H9 (cell line): Measurements from ENCODE around the gene UHRF1. TPM values are rescaled to one million over a fixed set of nuclear protein-coding genes. Genes with fewer than 3 reads are reported as not detected.

ENCODE experiments used
- DNase-seq: peaks from one replicate; pipeline ENCODE4 v3.0.0-alpha.2; 2017
- H2AFZ ChIP-seq: one replicate; pipeline ENCODE4 v1.6.1; 2013; ENCODE audit warnings: mild to moderate bottlenecking, low read length, control low read depth, moderate library complexity
- H2AK5ac ChIP-seq: 2 replicates; pipeline ENCODE4 v1.6.1; 2013; ENCODE audit warnings: low read length, control low read depth, mixed read lengths; ENCODE audit not compliant: insufficient read length
- H2BK120ac ChIP-seq: one replicate; pipeline ENCODE4 v1.6.1; 2013; ENCODE audit warnings: low read depth, mild to moderate bottlenecking, low read length, control low read depth, inconsistent platforms; ENCODE audit not compliant: poor library complexity, severe bottlenecking
- H2BK12ac ChIP-seq: 2 replicates; pipeline ENCODE4 v1.6.1; 2013; ENCODE audit warnings: low read length, control low read depth, mixed read lengths, low read depth; ENCODE audit not compliant: insufficient read length
- H2BK15ac ChIP-seq: 2 replicates; pipeline ENCODE4 v1.6.1; 2013; ENCODE audit warnings: low read depth, low read length, control low read depth
- H2BK20ac ChIP-seq: one replicate; pipeline ENCODE4 v1.6.1; 2013; ENCODE audit warnings: low read depth, mild to moderate bottlenecking, low read length, control low read depth, inconsistent platforms; ENCODE audit not compliant: poor library complexity, severe bottlenecking
- H2BK5ac ChIP-seq: 2 replicates; pipeline ENCODE4 v1.6.1; 2013; ENCODE audit warnings: low read length, control low read depth, mixed read lengths; ENCODE audit not compliant: insufficient read length
- H3K14ac ChIP-seq: 2 replicates; pipeline ENCODE4 v1.6.1; 2013; ENCODE audit warnings: low read length, control low read depth; ENCODE audit not compliant: insufficient read depth
- H3K18ac ChIP-seq: 2 replicates; pipeline ENCODE4 v1.6.1; 2013; ENCODE audit warnings: low read depth, mild to moderate bottlenecking, mixed read lengths, low read length, control low read depth; ENCODE audit not compliant: insufficient read length
- H3K23ac ChIP-seq: 2 replicates; pipeline ENCODE4 v1.6.1; 2013; ENCODE audit warnings: low read length, control low read depth, mixed read lengths, low read depth; ENCODE audit not compliant: insufficient read length
- H3K23me2 ChIP-seq: 2 replicates; pipeline ENCODE4 v1.6.1; 2013; ENCODE audit warnings: low read depth, mild to moderate bottlenecking, mixed read lengths, low read length, control low read depth; ENCODE audit not compliant: insufficient read length, poor library complexity, severe bottlenecking
- H3K27ac ChIP-seq: 2 replicates; pipeline ENCODE4 v1.5.1; 2013; ENCODE audit warnings: low read length, control low read depth, mixed read lengths, low read depth; ENCODE audit not compliant: insufficient read length
- H3K27me3 ChIP-seq: 2 replicates; pipeline ENCODE4 v1.6.1; 2013; ENCODE audit warnings: low read length, control low read depth, inconsistent platforms; ENCODE audit not compliant: insufficient read depth
- H3K4ac ChIP-seq: 2 replicates; pipeline ENCODE4 v1.6.1; 2013; ENCODE audit warnings: low read depth, mild to moderate bottlenecking, control low read depth, inconsistent platforms, low read length, moderate library complexity
- H3K4me1 ChIP-seq: 2 replicates; pipeline ENCODE4 v1.6.1; 2013; ENCODE audit warnings: low read length, control low read depth, inconsistent platforms; ENCODE audit not compliant: insufficient read depth
- H3K4me2 ChIP-seq: 2 replicates; pipeline ENCODE4 v1.6.1; 2013; ENCODE audit warnings: low read length, control low read depth, mixed read lengths; ENCODE audit not compliant: insufficient read length, insufficient read depth
- H3K56ac ChIP-seq: 2 replicates; pipeline ENCODE4 v1.6.1; 2013; ENCODE audit warnings: low read depth, mild to moderate bottlenecking, mixed read lengths, low read length, control low read depth; ENCODE audit not compliant: insufficient read length
- H3K79me1 ChIP-seq: 2 replicates; pipeline ENCODE4 v1.6.1; 2013; ENCODE audit warnings: low read depth, mild to moderate bottlenecking, moderate library complexity, low read length, control low read depth, inconsistent platforms; ENCODE audit not compliant: insufficient read depth, poor library complexity, severe bottlenecking
- H3K79me2 ChIP-seq: 2 replicates; pipeline ENCODE4 v1.6.1; 2013; ENCODE audit warnings: low read length, control low read depth, inconsistent platforms; ENCODE audit not compliant: insufficient read depth
- H3K9ac ChIP-seq: 2 replicates; pipeline ENCODE4 v1.6.1; 2013; ENCODE audit warnings: low read length, control low read depth, mixed read lengths; ENCODE audit not compliant: insufficient read length; ENCODE audit errors: extremely low read depth
- H3K9me3 ChIP-seq: one replicate; pipeline ENCODE4 v1.6.1; 2013; ENCODE audit warnings: low read depth, low read length, inconsistent platforms; ENCODE audit not compliant: control insufficient read depth
- H3T11ph ChIP-seq: one replicate; pipeline ENCODE4 v1.6.1; 2013; ENCODE audit warnings: mild to moderate bottlenecking, low read length, control low read depth, inconsistent platforms
- H4K20me1 ChIP-seq: one replicate; pipeline ENCODE4 v1.6.1; 2013; ENCODE audit not compliant: control insufficient read depth, insufficient read length, insufficient read depth
- H4K5ac ChIP-seq: 2 replicates; pipeline ENCODE4 v1.6.1; 2013; ENCODE audit warnings: low read depth, mild to moderate bottlenecking, mixed read lengths, low read length, control low read depth; ENCODE audit not compliant: insufficient read length
- H4K8ac ChIP-seq: replicated peaks from 2 replicates; pipeline ENCODE4 v1.6.1; 2013; ENCODE audit warnings: low read length, control low read depth, mixed read lengths, low read depth; ENCODE audit not compliant: insufficient read length
- H4K91ac ChIP-seq: 2 replicates; pipeline ENCODE4 v1.6.1; 2013; ENCODE audit warnings: low read depth, mild to moderate bottlenecking, moderate library complexity, mixed read lengths, low read length, control low read depth; ENCODE audit not compliant: insufficient read length
- H3K27ac Mint-ChIP-seq, 3 experiments: 2 replicates in 2 of 3; 3 replicates in 1 of 3; pipeline ENCODE4 v1.8.0; 2020 to 2021; ENCODE audit warnings: mixed read lengths in 3 of 3, mild to moderate bottlenecking in 1 of 3, moderate library complexity in 1 of 3
- H3K27me3 Mint-ChIP-seq: 2 replicates; pipeline ENCODE4 v1.8.0; 2021; ENCODE audit warnings: low read depth, mild to moderate bottlenecking, moderate library complexity, mixed read lengths
- H3K36me3 Mint-ChIP-seq, 3 experiments: 2 replicates in 2 of 3; 3 replicates in 1 of 3; pipeline ENCODE4 v1.8.0; 2020 to 2021; ENCODE audit warnings: low read depth in 3 of 3, mixed read lengths in 3 of 3; ENCODE audit not compliant: insufficient read depth in 1 of 3
- H3K4me1 Mint-ChIP-seq, 2 experiments: 2 replicates each; pipeline ENCODE4 v1.8.0; 2020; ENCODE audit warnings: mixed read lengths in 2 of 2
- H3K4me3 Mint-ChIP-seq, 2 experiments: 2 replicates in 1 of 2; 3 replicates in 1 of 2; pipeline ENCODE4 v1.8.0; 2020 to 2021; ENCODE audit warnings: mild to moderate bottlenecking in 2 of 2, mixed read lengths in 2 of 2, moderate library complexity in 1 of 2
- H3K9me3 Mint-ChIP-seq, 2 experiments: 2 replicates in 1 of 2; 3 replicates in 1 of 2; pipeline ENCODE4 v1.8.0; 2020; ENCODE audit warnings: mild to moderate bottlenecking in 2 of 2, mixed read lengths in 2 of 2, moderate library complexity in 1 of 2
- CTCF ChIP-seq: fragments of 200-600 bp; sonication (generic); conservative IDR thresholded peaks from 3 replicates; pipeline ENCODE4 v1.8.0; 2021; ENCODE audit warnings: antibody characterized with exemption, mild to moderate bottlenecking
- WGBS: extraction: QIAGEN DNeasy Blood & Tissue Kit; methylation state at CpG from one replicate; pipeline ENCODE4 v1.1.7; 2013; ENCODE audit warnings: missing lambda C conversion rate, low lambda C conversion rate, mixed read lengths; ENCODE audit not compliant: insufficient read length; ENCODE audit errors: extremely low coverage; 5-methylcytosine and 5-hydroxymethylcytosine counted together
- total RNA-seq: library from RNA; stranded (reverse); gene quantifications from 2 replicates; pipeline ENCODE4 v1.2.1, GENCODE V29; 2021

Gene UHRF1
- total RNA-seq, 1 experiment from 2014 or later: 106 TPM

- Histone ChIP-seq H2BK120ac (no peak overlapping the region), H3K18ac (no peak overlapping the region), H4K91ac (no peak overlapping the region), H2BK20ac (no peak overlapping the region), H3K4me1 (peaks cover 2% of the 10 kb centered on the region; the same call in 1 of the 2 replicates), H4K8ac (no peak overlapping the region), H2BK5ac (no peak overlapping the region), H3K27ac (no peak overlapping the region), H3K56ac (no peak overlapping the region), H3K14ac (no peak overlapping the region; the same call in 1 of the 2 replicates), H2BK12ac (no peak overlapping the region), H2AK5ac (no peak overlapping the region), H3K23ac (no peak overlapping the region), H3K9me3 (no peaks in the 10 kb centered on the region), H3K9ac (no peak overlapping the region), H3K23me2 (no peaks in the 10 kb centered on the region), H3K79me1 (peaks cover 6% of the 10 kb centered on the region), H3K4me2 (no peak overlapping the region), H2BK15ac (no peak overlapping the region), H3K4ac (no peak overlapping the region), H4K5ac (no peak overlapping the region), H2AFZ (no peak overlapping the region), H4K20me1 (no peaks in the 10 kb centered on the region), H3T11ph (no peak overlapping the region), H3K79me2 (peaks cover 8% of the 10 kb centered on the region; the same call in 1 of the 2 replicates), H3K27me3 (no peaks in the 10 kb centered on the region)
- DNase-seq: no peak
- peak overlapping the region in 1 of 3 experiments; percentile 92; a peak in 1 of 7 replicates for H3K27ac Mint-ChIP-seq
- H3K36me3 Mint-ChIP-seq: no peaks in the 10 kb centered on the region
- no peak for TF ChIP-seq CTCF
- H3K4me1 Mint-ChIP-seq: peaks cover 45 to 61% of the 10 kb centered on the region in 2 experiments
- H3K27me3 Mint-ChIP-seq: no peaks in the 10 kb centered on the region
- no peak overlapping the region for H3K4me3 Mint-ChIP-seq
- WGBS: no CpG with 5 or more reads among the region's 19 CpGs
- no peaks in the 10 kb centered on the region for H3K9me3 Mint-ChIP-seq
Measured at GRCh38 chr19:4986056-4986455, 76.8 kb downstream of the UHRF1 start.
